KMS-11 (cell line): ENCODE results near the gene GDNF.

Source experiments
- H2AFZ ChIP-seq: fragments of 200-600 bp; sonication (generic); 2 replicates; pipeline ENCODE4 v1.6.1; 2016; ENCODE audit warnings: antibody characterized with exemption, mixed run types, low read depth
- H3K27ac ChIP-seq: fragments of 200-600 bp; sonication (generic); 2 replicates; pipeline ENCODE4 v1.6.1; 2016; ENCODE audit warnings: mild to moderate bottlenecking, mixed run types
- H3K27me3 ChIP-seq: fragments of 200-600 bp; sonication (generic); 2 replicates; pipeline ENCODE4 v1.6.1; 2017; ENCODE audit warnings: mild to moderate bottlenecking, low read depth, mixed run types, moderate library complexity; ENCODE audit not compliant: insufficient read depth
- H3K36me3 ChIP-seq: fragments of 200-600 bp; sonication (generic); 2 replicates; pipeline ENCODE4 v1.6.1; 2017; ENCODE audit warnings: mild to moderate bottlenecking, mixed run types; ENCODE audit not compliant: insufficient read depth
- H3K4me1 ChIP-seq: fragments of 200-600 bp; sonication (generic); 2 replicates; pipeline ENCODE4 v1.6.1; 2016; ENCODE audit warnings: mild to moderate bottlenecking, low read depth, mixed run types; ENCODE audit not compliant: poor library complexity, severe bottlenecking
- H3K4me2 ChIP-seq: fragments of 200-600 bp; sonication (generic); 2 replicates; pipeline ENCODE4 v1.7.0; 2016; ENCODE audit warnings: mild to moderate bottlenecking, mixed run types
- H3K4me3 ChIP-seq: fragments of 200-600 bp; sonication (generic); IDR thresholded peaks from 2 replicates; pipeline ENCODE4 v1.6.1; 2017; ENCODE audit warnings: low read depth, low read length, mixed read lengths; ENCODE audit not compliant: insufficient read depth
- H3K79me2 ChIP-seq: fragments of 200-600 bp; sonication (generic); 2 replicates; pipeline ENCODE4 v1.6.1; 2016; ENCODE audit warnings: low read depth, mixed run types; ENCODE audit not compliant: insufficient read depth
- H3K9ac ChIP-seq: fragments of 200-600 bp; sonication (generic); 2 replicates; pipeline ENCODE4 v1.6.1; 2016; ENCODE audit warnings: mild to moderate bottlenecking, mixed run types
- H4K20me1 ChIP-seq: fragments of 200-600 bp; sonication (generic); 2 replicates; pipeline ENCODE4 v1.6.1; 2016; ENCODE audit warnings: mild to moderate bottlenecking, mixed run types; ENCODE audit not compliant: insufficient read depth
- CTCF ChIP-seq: fragments of 200-600 bp; sonication (generic); conservative IDR thresholded peaks from 2 replicates; pipeline ENCODE4 v1.6.1; 2017; ENCODE audit warnings: low read depth, mild to moderate bottlenecking, antibody characterized with exemption, low read length, moderate library complexity, mixed read lengths

GDNF gene

GRCh38 chr5:37834542-37835379, 5.1 kb downstream of the GDNF start:
- H3K27me3 ChIP-seq, result no peaks in the 10 kb centered on the region; the same call in none of the 2 replicates
- no peak overlapping the region for H3K4me2 ChIP-seq
- no peak overlapping the region for H3K4me3 ChIP-seq
- no peak overlapping the region for H3K27ac ChIP-seq
- no peak overlapping the region for H2AFZ ChIP-seq
- no peaks in the 10 kb centered on the region for H3K79me2 ChIP-seq
- H3K36me3 ChIP-seq, result no peaks in the 10 kb centered on the region
- peaks cover 3% of the 10 kb centered on the region for H3K4me1 ChIP-seq
- no peak overlapping the region for H3K9ac ChIP-seq
- H4K20me1 ChIP-seq, result no peaks in the 10 kb centered on the region
- TF ChIP-seq CTCF, result no peak

- Histone ChIP-seq H3K27ac (no peak overlapping the region), H3K36me3 (no peaks in the 10 kb centered on the region), H3K9ac (no peak overlapping the region), H3K4me3 (no peak overlapping the region), H3K79me2 (no peaks in the 10 kb centered on the region), H4K20me1 (no peaks in the 10 kb centered on the region), H3K27me3 (no peaks in the 10 kb centered on the region; the same call in none of the 2 replicates), H2AFZ (no peak overlapping the region), H3K4me1 (peaks cover 3% of the 10 kb centered on the region), H3K4me2 (no peak overlapping the region)
- TF ChIP-seq CTCF, result no peak
Observed at GRCh38 chr5:37833990-37834389, 5.9 kb downstream of the GDNF start.

- Histone ChIP-seq H3K4me3 (no peak overlapping the region), H3K36me3 (no peaks in the 10 kb centered on the region), H3K27me3 (no peaks in the 10 kb centered on the region), H2AFZ (no peak overlapping the region), H3K9ac (no peak overlapping the region), H3K27ac (no peak overlapping the region), H4K20me1 (no peaks in the 10 kb centered on the region), H3K4me2 (no peak overlapping the region), H3K79me2 (no peaks in the 10 kb centered on the region), H3K4me1 (no peaks in the 10 kb centered on the region)
- TF ChIP-seq CTCF, result no peak
Observed at GRCh38 chr5:37831821-37832534, 7.9 kb downstream of the GDNF start.

GRCh38 chr5:37830348-37830747, 9.5 kb downstream of the GDNF start:
- Histone ChIP-seq H3K4me1 (peaks cover 13% of the 10 kb centered on the region), H2AFZ (no peak overlapping the region), H3K27ac (no peak overlapping the region), H3K27me3 (no peaks in the 10 kb centered on the region), H3K36me3 (no peaks in the 10 kb centered on the region), H4K20me1 (no peaks in the 10 kb centered on the region), H3K9ac (no peak overlapping the region), H3K4me3 (no peak overlapping the region), H3K4me2 (no peak overlapping the region), H3K79me2 (no peaks in the 10 kb centered on the region)
- TF ChIP-seq CTCF, result no peak
